Duodenal mucosa (tissue), 2 donors: ENCODE data around the gene PCCB.

Experiments used
- H3K27ac ChIP-seq: one replicate; pipeline ENCODE4 v1.7.0; 2013; ENCODE audit warnings: low read depth, low read length
- H3K27me3 ChIP-seq, 2 donors: one replicate each; pipeline ENCODE4 v1.7.0; 2013; ENCODE audit warnings: low read length in 2 of 2, control low read depth in 1 of 2; ENCODE audit not compliant: insufficient read depth in 2 of 2, control insufficient read depth in 1 of 2
- H3K36me3 ChIP-seq, 2 donors: one replicate each; pipeline ENCODE4 v1.7.0; 2013; ENCODE audit warnings: low read length in 2 of 2, control low read depth in 1 of 2; ENCODE audit not compliant: insufficient read depth in 2 of 2, control insufficient read depth in 1 of 2
- H3K4me1 ChIP-seq, 2 donors: one replicate each; pipeline ENCODE4 v1.7.0; 2013; ENCODE audit warnings: low read length in 2 of 2, control low read depth in 1 of 2; ENCODE audit not compliant: insufficient read depth in 2 of 2, control insufficient read depth in 1 of 2
- H3K4me3 ChIP-seq, 2 donors: one replicate each; pipeline ENCODE4 v1.7.0; 2013; ENCODE audit warnings: low read length in 2 of 2, low read depth in 1 of 2
- H3K9ac ChIP-seq, 2 donors: one replicate each; pipeline ENCODE4 v1.7.0; 2013; ENCODE audit warnings: low read length in 2 of 2, low read depth in 1 of 2
- H3K9me3 ChIP-seq, 2 donors: one replicate each; pipeline ENCODE4 v1.7.0; 2013; ENCODE audit warnings: low read length in 2 of 2, control low read depth in 1 of 2; ENCODE audit not compliant: control insufficient read depth in 1 of 2

Gene PCCB

GRCh38 chr3:136300444-136300843, 50.3 kb downstream of the PCCB start:
- H3K27ac ChIP-seq, result no peak overlapping the region
- H3K4me3 ChIP-seq, result no peak overlapping the region
- no peaks in the 10 kb centered on the region for H3K27me3 ChIP-seq
- no peaks in the 10 kb centered on the region for H3K4me1 ChIP-seq
- H3K9me3 ChIP-seq, result no peaks in the 10 kb centered on the region
- H3K9ac ChIP-seq, result no peak overlapping the region
- peaks cover 16 to 60% of the 10 kb centered on the region in 2 donors for H3K36me3 ChIP-seq

GRCh38 chr3:136305879-136306278, 55.7 kb downstream of the PCCB start:
- peaks cover 8 to 18% of the 10 kb centered on the region in 2 donors for H3K36me3 ChIP-seq
- no peaks in the 10 kb centered on the region for H3K9me3 ChIP-seq
- no peak overlapping the region for H3K4me3 ChIP-seq
- H3K27ac ChIP-seq, result no peak overlapping the region
- no peak overlapping the region for H3K9ac ChIP-seq
- H3K27me3 ChIP-seq, result no peaks in the 10 kb centered on the region
- H3K4me1 ChIP-seq, result no peaks in the 10 kb centered on the region

GRCh38 chr3:136311261-136311660, 61.1 kb downstream of the PCCB start:
- H3K9me3 ChIP-seq, result no peaks in the 10 kb centered on the region
- no peak overlapping the region for H3K27ac ChIP-seq
- no peaks in the 10 kb centered on the region for H3K4me1 ChIP-seq
- no peaks in the 10 kb centered on the region for H3K27me3 ChIP-seq
- peaks cover 0 to 4% of the 10 kb centered on the region in 2 donors for H3K36me3 ChIP-seq
- H3K4me3 ChIP-seq, result no peak overlapping the region
- no peak overlapping the region for H3K9ac ChIP-seq

GRCh38 chr3:136311968-136312367, 61.8 kb downstream of the PCCB start:
- no peak overlapping the region for H3K4me3 ChIP-seq
- no peak overlapping the region for H3K9ac ChIP-seq
- no peak overlapping the region for H3K27ac ChIP-seq
- no peaks in the 10 kb centered on the region for H3K4me1 ChIP-seq
- no peaks in the 10 kb centered on the region for H3K9me3 ChIP-seq
- H3K36me3 ChIP-seq, result peaks cover 0 to 4% of the 10 kb centered on the region in 2 donors
- H3K27me3 ChIP-seq, result no peaks in the 10 kb centered on the region

GRCh38 chr3:136326316-136326715, 76.2 kb downstream of the PCCB start:
- Histone ChIP-seq H3K27ac (no peak overlapping the region), H3K9me3 (peaks cover 11 to 13% of the 10 kb centered on the region in 2 donors), H3K27me3 (no peaks in the 10 kb centered on the region), H3K9ac (no peak overlapping the region), H3K4me1 (no peaks in the 10 kb centered on the region), H3K36me3 (peaks cover 23 to 50% of the 10 kb centered on the region in 2 donors), H3K4me3 (no peak overlapping the region)

GRCh38 chr3:136327671-136328070, 77.5 kb downstream of the PCCB start:
- peaks cover 19 to 47% of the 10 kb centered on the region in 2 donors for H3K36me3 ChIP-seq

GRCh38 chr3:136329593-136329992, 79.5 kb downstream of the PCCB start:
- no peaks in the 10 kb centered on the region for H3K27me3 ChIP-seq
- H3K36me3 ChIP-seq, result peaks cover 30 to 61% of the 10 kb centered on the region in 2 donors
- no peaks in the 10 kb centered on the region for H3K9me3 ChIP-seq
- no peaks in the 10 kb centered on the region for H3K4me1 ChIP-seq
- H3K9ac ChIP-seq, result no peak overlapping the region
- H3K27ac ChIP-seq, result no peak overlapping the region
- H3K4me3 ChIP-seq, result no peak overlapping the region

More at GRCh38 chr3:136327671-136328070, 77.5 kb downstream of the PCCB start:
- Histone ChIP-seq H3K27me3 (no peaks in the 10 kb centered on the region), H3K4me3 (no peak overlapping the region), H3K9ac (no peak overlapping the region), H3K4me1 (no peaks in the 10 kb centered on the region), H3K9me3 (peaks cover 1 to 5% of the 10 kb centered on the region in 2 donors), H3K27ac (no peak overlapping the region)

GRCh38 chr3:136330900-136331299, 80.8 kb downstream of the PCCB start:
- no peak overlapping the region for H3K27ac ChIP-seq
- no peaks in the 10 kb centered on the region for H3K27me3 ChIP-seq
- H3K9ac ChIP-seq, result no peak overlapping the region
- peaks cover 34 to 68% of the 10 kb centered on the region in 2 donors for H3K36me3 ChIP-seq
- H3K4me3 ChIP-seq, result no peak overlapping the region
- H3K4me1 ChIP-seq, result no peaks in the 10 kb centered on the region
- no peaks in the 10 kb centered on the region for H3K9me3 ChIP-seq

- H3K27ac ChIP-seq, result no peak overlapping the region
- H3K36me3 ChIP-seq, result peaks cover 27 to 62% of the 10 kb centered on the region in 2 donors
- H3K9ac ChIP-seq, result no peak overlapping the region
- H3K4me1 ChIP-seq, result no peaks in the 10 kb centered on the region
- H3K4me3 ChIP-seq, result no peak overlapping the region
- H3K9me3 ChIP-seq, result no peaks in the 10 kb centered on the region
- H3K27me3 ChIP-seq, result no peaks in the 10 kb centered on the region
Measured at GRCh38 chr3:136332302-136332701, 82.2 kb downstream of the PCCB start.

- H3K4me3 ChIP-seq, result no peak overlapping the region
- H3K4me1 ChIP-seq, result no peaks in the 10 kb centered on the region
- peaks cover 27 to 60% of the 10 kb centered on the region in 2 donors for H3K36me3 ChIP-seq
- no peak overlapping the region for H3K27ac ChIP-seq
- H3K9me3 ChIP-seq, result no peaks in the 10 kb centered on the region
- no peak overlapping the region for H3K9ac ChIP-seq
- no peaks in the 10 kb centered on the region for H3K27me3 ChIP-seq
Measured at GRCh38 chr3:136332776-136333175, 82.6 kb downstream of the PCCB start.

GRCh38 chr3:136334209-136334608, 84.1 kb downstream of the PCCB start:
- Histone ChIP-seq H3K36me3 (peaks cover 22 to 51% of the 10 kb centered on the region in 2 donors), H3K9me3 (no peaks in the 10 kb centered on the region), H3K27me3 (no peaks in the 10 kb centered on the region), H3K27ac (no peak overlapping the region), H3K4me1 (no peaks in the 10 kb centered on the region), H3K4me3 (no peak overlapping the region), H3K9ac (no peak overlapping the region)
